K562 (cell line): ENCODE data around the gene CUL4B. TPM values are rescaled to one million over a fixed set of nuclear protein-coding genes. Genes with fewer than 3 reads are reported as not detected.

Experiments
- CBFA2T3 ChIP-seq: fragments of 450-650 bp; IDR thresholded peaks from 2 replicates; pipeline ENCODE4 v1.6.1; 2017
- CTBP1 ChIP-seq: fragments of 450-650 bp; IDR thresholded peaks from 2 replicates; pipeline ENCODE4 v1.6.1; 2016; ENCODE audit warnings: borderline replicate concordance
- CUX1 ChIP-seq: fragments of 200-800 bp; sonication (Bioruptor generic); IDR thresholded peaks from 2 replicates; pipeline ENCODE4 v1.6.1; 2016; ENCODE audit warnings: missing genetic modification characterization, missing compliant biosample characterization
- EGR1 ChIP-seq: fragments of 450-650 bp; conservative IDR thresholded peaks from 2 replicates; pipeline ENCODE4 v1.6.1; 2017; ENCODE audit warnings: mild to moderate bottlenecking
- ESRRB ChIP-seq: fragments of 250-450 bp; sonication (Bioruptor Pico); IDR thresholded peaks from 2 replicates; pipeline ENCODE4 v1.5.0; 2020; ENCODE audit warnings: mild to moderate bottlenecking, moderate library complexity, borderline replicate concordance
- HEY1 ChIP-seq: fragments of 250-450 bp; sonication (Bioruptor Pico); IDR thresholded peaks from 2 replicates; pipeline ENCODE4 v1.5.0; 2020; ENCODE audit warnings: mild to moderate bottlenecking, moderate library complexity, borderline replicate concordance
- NFYB ChIP-seq: IDR thresholded peaks from 2 replicates; pipeline ENCODE4 v1.6.1; 2011; ENCODE audit warnings: mild to moderate bottlenecking, moderate library complexity; ENCODE audit not compliant: insufficient read length; ENCODE audit errors: extremely low read depth
- NKRF ChIP-seq: fragments of 450-650 bp; IDR thresholded peaks from 2 replicates; pipeline ENCODE4 v1.6.1; 2016; ENCODE audit warnings: borderline replicate concordance
- POLR3G ChIP-seq: IDR thresholded peaks from 2 replicates; pipeline ENCODE4 v1.6.1; 2011; ENCODE audit not compliant: insufficient read length, insufficient replicate concordance; ENCODE audit errors: extremely low read depth
- SMAD4 ChIP-seq: fragments of 250-450 bp; sonication (Bioruptor Pico); conservative IDR thresholded peaks from 2 replicates; pipeline ENCODE4 v1.8.0; 2021; ENCODE audit warnings: inconsistent platforms, mild to moderate bottlenecking, moderate library complexity
- SNIP1 ChIP-seq: fragments of 450-650 bp; IDR thresholded peaks from 2 replicates; pipeline ENCODE4 v1.7.1; 2017; ENCODE audit warnings: low read depth, mild to moderate bottlenecking
- SRSF3 ChIP-seq: fragments of 200-400 bp; formaldehyde crosslinking; IDR thresholded peaks from 2 replicates; pipeline ENCODE4 v1.6.1; 2016; ENCODE audit warnings: mild to moderate bottlenecking, low read length, moderate library complexity; ENCODE audit not compliant: insufficient read depth
- TAF9B ChIP-seq: fragments of 450-650 bp; IDR thresholded peaks from 2 replicates; pipeline ENCODE4 v1.6.1; 2018; ENCODE audit warnings: mild to moderate bottlenecking; ENCODE audit not compliant: partially characterized antibody
- TCFL5 ChIP-seq: fragments of 250-450 bp; sonication (Bioruptor Pico); conservative IDR thresholded peaks from 2 replicates; pipeline ENCODE4 v1.6.1; 2021; ENCODE audit warnings: mild to moderate bottlenecking, moderate library complexity, matching md5 sums
- ZBTB2 ChIP-seq: fragments of 450-650 bp; IDR thresholded peaks from 2 replicates; pipeline ENCODE4 v1.6.1; 2016; ENCODE audit warnings: antibody characterized with exemption
- ZBTB5 ChIP-seq: fragments of 450-650 bp; IDR thresholded peaks from 2 replicates; pipeline ENCODE4 v1.6.1; 2017; ENCODE audit warnings: antibody characterized with exemption
- ZNF277 ChIP-seq: fragments of 250-450 bp; sonication (Bioruptor Pico); IDR thresholded peaks from 2 replicates; pipeline ENCODE4 v1.8.0; 2022; ENCODE audit warnings: inconsistent platforms, mild to moderate bottlenecking, moderate library complexity, borderline replicate concordance
- polyA plus RNA-seq, 8 experiments: library from polyadenylated mRNA; depleted of rRNA in 4 of 8; stranded (reverse) in 5 of 8; unstranded in 3 of 8; fragments of >200 nt; fragmentation: Nextera tagmentation in 2 of 8; fragmentation: Illumina TruSeq in 1 of 8; extraction: Ambion mirVana in 2 of 8; extraction: Trizol in 1 of 8; gene quantifications; 2 replicates each; pipeline versions ENCODE4 v1.2.1 to v1.2.3, GENCODE V29; 2011 to 2014; ENCODE audit warnings: inconsistent platforms in 1 of 8, missing spikeins in 1 of 8
- total RNA-seq, 7 experiments: library from RNA; depleted of rRNA in 6 of 7; stranded (reverse); fragments of >200 nt in 6 of 7; fragmentation: Illumina TruSeq in 2 of 7; extraction: Trizol in 2 of 7; gene quantifications; 2 replicates each; pipeline versions ENCODE4 v1.2.1 to v1.2.3, GENCODE V29; 2011 to 2021; ENCODE audit warnings: low replicate concordance in 1 of 7

The CUL4B gene
- total and polyA plus RNA-seq, 9 of the 15 experiments (the other 6 are each of a cell fraction or from before 2014, with no cell fraction given), result 15.0 to 41.7 (median 37.5) TPM

GRCh38 chrX:120560405-120560841 lies 339 bp downstream of the CUL4B start (continued):
- TF ChIP-seq CUX1 (CRISPR knock-in tag) (no peak), ZBTB2 (0 out of 2 replicates have a peak, but pooled peaks have one; percentile 34), NKRF (peak; percentile 60; the same call in 1 of the 2 replicates), SNIP1 (no peak), NFYB (no peak), HEY1 (CRISPR knock-in tag) (no peak), ESRRB (no peak), ZNF277 (CRISPR knock-in tag) (no peak), ZBTB5 (no peak), CBFA2T3 (no peak), SMAD4 (CRISPR knock-in tag) (no peak), POLR3G (no peak), TAF9B (no peak), TCFL5 (CRISPR knock-in tag) (no peak), CTBP1 (0 out of 2 replicates have a peak, but pooled peaks have one; percentile 5), EGR1 (peak; percentile 50; the same call in 1 of the 2 replicates), SRSF3 (no peak)
